GM13976 (cell line): ENCODE measurements around the gene PFKFB4.

Source experiments
- DNase-seq: peaks from one replicate; pipeline ENCODE4 v3.0.0; 2012; ENCODE audit warnings: low spot score
- CTCF ChIP-seq: IDR thresholded peaks from 2 replicates; pipeline ENCODE4 v1.5.1; 2012; ENCODE audit warnings: borderline replicate concordance, mild to moderate bottlenecking; ENCODE audit not compliant: insufficient read depth; ENCODE audit errors: extremely low read depth, missing control alignments, control extremely low read depth
- in situ Hi-C: fragments of 300-500 bp; cut with MboI; formaldehyde crosslinking; loops from one replicate; pipeline ENCODE4 v1.12.0; 2022; ENCODE audit warnings: low sequenced_read_pairs, mixed read lengths, inconsistent platforms; ENCODE audit not compliant: unreplicated experiment

The PFKFB4 gene

GRCh38 chr3:48585411-48585810, 28.8 kb upstream of the PFKFB4 start:
- no peak for DNase-seq
- in situ Hi-C loops = no loop called here
- TF ChIP-seq CTCF = no peak

- in situ Hi-C loops = no loop called here
- no peak for DNase-seq
- no peak for TF ChIP-seq CTCF
Observed at GRCh38 chr3:48584836-48585235, 28.2 kb upstream of the PFKFB4 start.

GRCh38 chr3:48581621-48582481, 25.2 kb upstream of the PFKFB4 start:
- no peak for DNase-seq
- TF ChIP-seq CTCF = no peak
- in situ Hi-C loops = no loop called here

- TF ChIP-seq CTCF = no peak
- DNase-seq = no peak
- in situ Hi-C loops = no loop called here
Observed at GRCh38 chr3:48576647-48577046, 20.0 kb upstream of the PFKFB4 start.

- no peak for TF ChIP-seq CTCF
- DNase-seq = no peak
- in situ Hi-C loops = no loop called here
Observed at GRCh38 chr3:48575366-48575765, 18.8 kb upstream of the PFKFB4 start.

- no peak for DNase-seq
- in situ Hi-C loops = no loop called here
- no peak for TF ChIP-seq CTCF
Observed at GRCh38 chr3:48573973-48574585, 17.5 kb upstream of the PFKFB4 start.

GRCh38 chr3:48572517-48572916, 15.9 kb upstream of the PFKFB4 start:
- no peak for DNase-seq
- TF ChIP-seq CTCF = no peak
- in situ Hi-C loops = no loop called here
